ENCODE measurements around the gene SORL1. TPM values are rescaled to one million over a fixed set of nuclear protein-coding genes. Genes with fewer than 3 reads are reported as not detected.

Gene SORL1
- total and polyA plus RNA-seq, 2 of the 13 experiments (the other 11 are each of a cell fraction or from before 2014, with no cell fraction given): 21.3 to 148 TPM

DNA sequence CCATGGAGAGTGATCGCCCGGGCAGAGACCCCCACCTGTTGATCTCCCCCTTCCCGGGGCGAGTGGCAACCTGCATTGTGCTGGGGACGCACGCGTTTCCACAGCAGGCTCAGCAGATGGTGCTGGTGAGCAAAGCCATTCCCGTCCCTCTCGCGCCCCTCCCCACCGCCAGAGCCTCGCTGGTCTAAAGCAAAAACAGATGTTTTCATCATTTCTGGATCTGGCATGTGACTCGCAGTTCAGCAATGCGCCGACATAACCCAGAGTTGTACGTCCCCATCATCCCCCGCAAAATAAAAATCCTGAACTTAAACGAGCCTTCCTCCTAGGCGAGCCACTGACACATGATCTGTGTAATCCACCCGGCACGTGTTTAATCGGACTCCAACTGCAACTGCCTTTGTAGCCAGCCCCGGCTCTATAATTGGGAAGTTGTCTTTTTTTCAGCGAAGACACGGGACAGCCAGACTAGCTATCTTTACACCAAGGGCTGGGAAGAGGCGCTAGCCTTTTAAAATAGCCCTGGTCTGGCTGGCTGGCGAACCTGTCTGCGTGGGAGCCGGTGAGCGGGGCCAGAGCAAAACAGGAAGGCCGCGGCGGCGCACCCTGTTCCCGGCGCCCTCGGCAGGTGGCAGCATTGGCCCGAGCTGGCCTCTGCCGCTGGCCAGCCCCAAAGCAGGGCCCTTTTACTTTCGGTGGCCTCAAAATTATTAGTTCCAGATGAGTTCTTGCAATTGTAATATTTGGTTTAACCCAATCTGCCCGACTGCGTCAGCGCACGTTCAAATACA, 203.6 kb downstream of the SORL1 start:
- Histone ChIP-seq H3K27ac (ENCODE audit: extremely low read length, insufficient read depth, low read length) (peak overlapping the region; percentile 71), H3K36me3 (replicated peaks in 1 of 2; ENCODE audit: control insufficient read depth in 1 of 2, insufficient read depth in 2 of 2, low read length in 2 of 2) (no peaks in the 10 kb centered on the region), H2AFZ (ENCODE audit: low read length) (peak overlapping the region; percentile 78), H4K20me1 (ENCODE audit: insufficient read depth, low read length) (no peaks in the 10 kb centered on the region), H3K79me2 (ENCODE audit: insufficient read depth, low read length) (no peaks in the 10 kb centered on the region), H3K4me3 (replicated peaks in 1 of 3; ENCODE audit: insufficient read depth in 1 of 3, low read depth in 2 of 3, low read length in 3 of 3) (peak overlapping the region; percentile 42 to 65 (median 56)), H3K9me3 (ENCODE audit: low read length) (no peaks in the 10 kb centered on the region), H3K9ac (ENCODE audit: insufficient read depth, low read depth, low read length) (peak overlapping the region; percentile 67), H3K4me1 (ENCODE audit: insufficient read depth, low read length) (peaks cover 48% of the 10 kb centered on the region), H3K27me3 (ENCODE audit: control insufficient read depth in 1 of 2, insufficient read depth in 2 of 2, low read length in 2 of 2) (peaks cover 0 to 6% of the 10 kb centered on the region in 2 experiments; a peak in 2 of 5 replicates), H3K4me2 (ENCODE audit: low read depth, low read length) (peak overlapping the region; percentile 98)
- FAIRE-seq: peak; percentile 40
- ChIA-PET POLR2A (interaction anchor here (1.0 kb wide), 1 partner anchor 850 kb away, joined by 3 read pairs; no protein-coding TSS in a partner anchor), CTCF (ENCODE audit: low intra/inter-chr PET ratio, low total read pairs) (interaction anchor here (1.3 to 2.3 kb wide), 5 partner anchors 444 to 850 kb away, joined by 3 to 45 read pairs (median 9); no protein-coding TSS in a partner anchor)
- intact Hi-C loops (cut with micrococcal nuclease; ENCODE audit: unreplicated experiment) (loop anchor here (1.0 kb wide), 4 partner anchors 277 to 850 kb away; no protein-coding TSS in a partner anchor), in situ Hi-C loops (cut with HindIII; ENCODE audit: extremely low pct_ligation_motif_present, low pct_unique_long_range_greater_than_20kb) (loop anchor here (10.0 kb wide), 2 partner anchors 369 to 459 kb away; partner anchors contain the start of gene BLID)
- no TSS peak for BruUV-seq (replicated peaks)
- WGBS (ENCODE audit: low lambda C conversion rate): 0% methylated on average over 24 of the region's 44 CpGs
- DNase-seq (ENCODE audit: low spot score): peak; percentile 69
- ATAC-seq: peak; percentile 93
- TF ChIP-seq ZNF326 (CRISPR knock-in tag; IDR thresholded peaks at IDR 0.05; ENCODE audit: borderline replicate concordance) (no peak), U2AF2 (IDR thresholded peaks at IDR 0.05; ENCODE audit: low read depth, low read length) (no peak), ZMAT3 (CRISPR knock-in tag; conservative IDR thresholded peaks at IDR 0.05) (no peak), BORCS8-MEF2B (CRISPR knock-in tag; IDR thresholded peaks at IDR 0.05) (no peak), ZNF556 (CRISPR knock-in tag; IDR thresholded peaks at IDR 0.05; ENCODE audit: borderline replicate concordance) (no peak), EEA1 (CRISPR knock-in tag; IDR thresholded peaks at IDR 0.05; ENCODE audit: borderline replicate concordance) (0 out of 2 replicates have a peak, but pooled peaks have one; percentile 55), ZNF33A (CRISPR knock-in tag; IDR thresholded peaks at IDR 0.05; ENCODE audit: borderline replicate concordance) (no peak), ZC3H4 (CRISPR knock-in tag; IDR thresholded peaks at IDR 0.05; ENCODE audit: borderline replicate concordance) (no peak), ZNF101 (CRISPR knock-in tag; IDR thresholded peaks at IDR 0.05; ENCODE audit: borderline replicate concordance, low read depth) (no peak), ZNF431 (CRISPR knock-in tag; IDR thresholded peaks at IDR 0.05; ENCODE audit: borderline replicate concordance, low read depth) (0 out of 2 replicates have a peak, but pooled peaks have one; percentile 18), IKZF1 (IDR thresholded peaks at IDR 0.05) (no peak), FOXO1 (CRISPR knock-in tag; IDR thresholded peaks at IDR 0.05) (no peak)
- TF ChIP-seq, protein P1, sequence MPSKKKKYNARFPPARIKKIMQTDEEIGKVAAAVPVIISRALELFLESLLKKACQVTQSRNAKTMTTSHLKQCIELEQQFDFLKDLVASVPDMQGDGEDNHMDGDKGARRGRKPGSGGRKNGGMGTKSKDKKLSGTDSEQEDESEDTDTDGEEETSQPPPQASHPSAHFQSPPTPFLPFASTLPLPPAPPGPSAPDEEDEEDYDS (CRISPR knock-in tag; IDR thresholded peaks at IDR 0.05): 0 out of 2 replicates have a peak, but pooled peaks have one; percentile 25
- TF ChIP-seq, protein P2, sequence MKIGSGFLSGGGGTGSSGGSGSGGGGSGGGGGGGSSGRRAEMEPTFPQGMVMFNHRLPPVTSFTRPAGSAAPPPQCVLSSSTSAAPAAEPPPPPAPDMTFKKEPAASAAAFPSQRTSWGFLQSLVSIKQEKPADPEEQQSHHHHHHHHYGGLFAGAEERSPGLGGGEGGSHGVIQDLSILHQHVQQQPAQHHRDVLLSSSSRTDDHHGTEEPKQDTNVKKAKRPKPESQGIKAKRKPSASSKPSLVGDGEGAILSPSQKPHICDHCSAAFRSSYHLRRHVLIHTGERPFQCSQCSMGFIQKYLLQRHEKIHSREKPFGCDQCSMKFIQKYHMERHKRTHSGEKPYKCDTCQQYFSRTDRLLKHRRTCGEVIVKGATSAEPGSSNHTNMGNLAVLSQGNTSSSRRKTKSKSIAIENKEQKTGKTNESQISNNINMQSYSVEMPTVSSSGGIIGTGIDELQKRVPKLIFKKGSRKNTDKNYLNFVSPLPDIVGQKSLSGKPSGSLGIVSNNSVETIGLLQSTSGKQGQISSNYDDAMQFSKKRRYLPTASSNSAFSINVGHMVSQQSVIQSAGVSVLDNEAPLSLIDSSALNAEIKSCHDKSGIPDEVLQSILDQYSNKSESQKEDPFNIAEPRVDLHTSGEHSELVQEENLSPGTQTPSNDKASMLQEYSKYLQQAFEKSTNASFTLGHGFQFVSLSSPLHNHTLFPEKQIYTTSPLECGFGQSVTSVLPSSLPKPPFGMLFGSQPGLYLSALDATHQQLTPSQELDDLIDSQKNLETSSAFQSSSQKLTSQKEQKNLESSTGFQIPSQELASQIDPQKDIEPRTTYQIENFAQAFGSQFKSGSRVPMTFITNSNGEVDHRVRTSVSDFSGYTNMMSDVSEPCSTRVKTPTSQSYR (CRISPR knock-in tag; IDR thresholded peaks at IDR 0.05; ENCODE audit: borderline replicate concordance): peak; percentile 62; the same call in 1 of the 2 replicates
- TF ChIP-seq, protein P3, sequence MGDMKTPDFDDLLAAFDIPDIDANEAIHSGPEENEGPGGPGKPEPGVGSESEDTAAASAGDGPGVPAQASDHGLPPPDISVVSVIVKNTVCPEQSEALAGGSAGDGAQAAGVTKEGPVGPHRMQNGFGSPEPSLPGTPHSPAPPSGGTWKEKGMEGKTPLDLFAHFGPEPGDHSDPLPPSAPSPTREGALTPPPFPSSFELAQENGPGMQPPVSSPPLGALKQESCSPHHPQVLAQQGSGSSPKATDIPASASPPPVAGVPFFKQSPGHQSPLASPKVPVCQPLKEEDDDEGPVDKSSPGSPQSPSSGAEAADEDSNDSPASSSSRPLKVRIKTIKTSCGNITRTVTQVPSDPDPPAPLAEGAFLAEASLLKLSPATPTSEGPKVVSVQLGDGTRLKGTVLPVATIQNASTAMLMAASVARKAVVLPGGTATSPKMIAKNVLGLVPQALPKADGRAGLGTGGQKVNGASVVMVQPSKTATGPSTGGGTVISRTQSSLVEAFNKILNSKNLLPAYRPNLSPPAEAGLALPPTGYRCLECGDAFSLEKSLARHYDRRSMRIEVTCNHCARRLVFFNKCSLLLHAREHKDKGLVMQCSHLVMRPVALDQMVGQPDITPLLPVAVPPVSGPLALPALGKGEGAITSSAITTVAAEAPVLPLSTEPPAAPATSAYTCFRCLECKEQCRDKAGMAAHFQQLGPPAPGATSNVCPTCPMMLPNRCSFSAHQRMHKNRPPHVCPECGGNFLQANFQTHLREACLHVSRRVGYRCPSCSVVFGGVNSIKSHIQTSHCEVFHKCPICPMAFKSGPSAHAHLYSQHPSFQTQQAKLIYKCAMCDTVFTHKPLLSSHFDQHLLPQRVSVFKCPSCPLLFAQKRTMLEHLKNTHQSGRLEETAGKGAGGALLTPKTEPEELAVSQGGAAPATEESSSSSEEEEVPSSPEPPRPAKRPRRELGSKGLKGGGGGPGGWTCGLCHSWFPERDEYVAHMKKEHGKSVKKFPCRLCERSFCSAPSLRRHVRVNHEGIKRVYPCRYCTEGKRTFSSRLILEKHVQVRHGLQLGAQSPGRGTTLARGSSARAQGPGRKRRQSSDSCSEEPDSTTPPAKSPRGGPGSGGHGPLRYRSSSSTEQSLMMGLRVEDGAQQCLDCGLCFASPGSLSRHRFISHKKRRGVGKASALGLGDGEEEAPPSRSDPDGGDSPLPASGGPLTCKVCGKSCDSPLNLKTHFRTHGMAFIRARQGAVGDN (CRISPR knock-in tag; IDR thresholded peaks at IDR 0.05): peak; percentile 82

All from HepG2 (cell line).